Measurements from ENCODE around the gene HLF. TPM values are rescaled to one million over a fixed set of nuclear protein-coding genes. Genes with fewer than 3 reads are reported as not detected.

The HLF gene
- polyA plus RNA-seq, 1 experiment: not detected

DNA sequence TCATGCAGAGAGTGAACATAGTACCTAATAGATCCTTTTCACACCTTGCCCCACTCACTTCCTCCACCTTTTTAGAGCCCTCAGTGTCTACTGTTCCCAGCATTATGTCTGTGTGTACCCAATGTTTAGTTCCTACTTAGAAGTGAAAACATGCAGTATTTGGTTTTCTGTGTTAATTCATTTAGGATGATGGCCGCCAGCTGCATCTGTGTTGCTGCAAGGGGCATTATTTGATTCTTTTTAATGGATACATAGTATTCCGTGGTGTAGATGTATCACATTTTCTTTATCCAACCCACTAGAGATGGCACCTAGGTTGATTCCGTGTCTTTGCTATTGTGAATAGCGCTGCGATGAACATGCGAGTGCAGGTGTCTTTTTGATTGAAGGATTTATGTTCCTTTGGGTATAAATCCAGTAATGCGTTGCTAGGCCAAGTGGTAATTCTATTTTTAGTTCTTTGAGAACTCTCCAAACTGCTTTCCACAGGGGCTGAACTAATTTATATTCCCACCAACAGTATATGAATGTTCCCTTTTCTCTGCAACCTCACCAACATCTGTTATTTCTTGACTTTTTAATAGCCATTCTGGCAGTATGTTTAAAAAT lies 47.1 kb downstream of the HLF start:
- no peak for DNase-seq (ENCODE audit: low read depth, low spot score)

GRCh38 chr17:55312852-55313251 lies 48.1 kb downstream of the HLF start:
- POLR2A ChIA-PET: no interaction called here
- CTCF ChIA-PET: interaction anchor here (1.6 kb wide), 1 partner anchor 201 kb away, joined by 3 read pairs; no protein-coding TSS in a partner anchor
- peaks cover 2% of the 10 kb centered on the region for H3K27me3 ChIP-seq (ENCODE audit: control insufficient read depth, insufficient read depth, low read length)
- no peak for DNase-seq (ENCODE audit: low read depth, low spot score)
- no peak overlapping the region for H3K4me3 ChIP-seq (ENCODE audit: low read depth, low read length)
- H3K9me3 ChIP-seq (ENCODE audit: control insufficient read depth, insufficient read depth, low read length): no peaks in the 10 kb centered on the region
- no peak overlapping the region for H3K27ac ChIP-seq (ENCODE audit: low read depth, low read length)
- no peak for TF ChIP-seq CTCF (IDR thresholded peaks at IDR 0.05; ENCODE audit: low read depth, low read length)

More for the DNA sequence above, 47.1 kb downstream of the HLF start:
- Histone ChIP-seq H3K9me3 (ENCODE audit: control insufficient read depth, insufficient read depth, low read length) (no peaks in the 10 kb centered on the region), H3K27me3 (ENCODE audit: control insufficient read depth, insufficient read depth, low read length) (peaks cover 4% of the 10 kb centered on the region), H3K4me3 (ENCODE audit: low read depth, low read length) (no peak overlapping the region), H3K27ac (ENCODE audit: low read depth, low read length) (no peak overlapping the region)
- ChIA-PET POLR2A (no interaction called here), CTCF (no interaction called here)
- no peak for TF ChIP-seq CTCF (IDR thresholded peaks at IDR 0.05; ENCODE audit: low read depth, low read length)

- CTCF ChIA-PET: interaction anchor here (1.6 kb wide), 1 partner anchor 200 kb away, joined by 3 read pairs; no protein-coding TSS in a partner anchor
- TF ChIP-seq CTCF (IDR thresholded peaks at IDR 0.05; ENCODE audit: low read depth, low read length): no peak
Observed at GRCh38 chr17:55314061-55314783, 49.5 kb downstream of the HLF start.

GRCh38 chr17:55314784-55315491 lies 50.2 kb downstream of the HLF start:
- no peak overlapping the region for H3K27ac ChIP-seq (ENCODE audit: low read depth, low read length)

More at GRCh38 chr17:55314061-55314783, 49.5 kb downstream of the HLF start:
- H3K4me3 ChIP-seq (ENCODE audit: low read depth, low read length): no peak overlapping the region
- POLR2A ChIA-PET: no interaction called here
- DNase-seq (ENCODE audit: low read depth, low spot score): no peak
- no peak overlapping the region for H3K27ac ChIP-seq (ENCODE audit: low read depth, low read length)
- no peaks in the 10 kb centered on the region for H3K27me3 ChIP-seq (ENCODE audit: control insufficient read depth, insufficient read depth, low read length)
- H3K9me3 ChIP-seq (ENCODE audit: control insufficient read depth, insufficient read depth, low read length): no peaks in the 10 kb centered on the region

More at GRCh38 chr17:55314784-55315491, 50.2 kb downstream of the HLF start:
- no peaks in the 10 kb centered on the region for H3K27me3 ChIP-seq (ENCODE audit: control insufficient read depth, insufficient read depth, low read length)
- TF ChIP-seq CTCF (IDR thresholded peaks at IDR 0.05; ENCODE audit: low read depth, low read length): no peak
- POLR2A ChIA-PET: no interaction called here
- no peaks in the 10 kb centered on the region for H3K9me3 ChIP-seq (ENCODE audit: control insufficient read depth, insufficient read depth, low read length)
- DNase-seq (ENCODE audit: low read depth, low spot score): no peak
- no peak overlapping the region for H3K4me3 ChIP-seq (ENCODE audit: low read depth, low read length)
- CTCF ChIA-PET: no interaction called here

Measured in AG04450 (cell line).